HCT116 (cell line): Measurements from ENCODE around the gene SMIM10L2A. TPM values are rescaled to one million over a fixed set of nuclear protein-coding genes. Genes with fewer than 3 reads are reported as not detected.
A peak's percentile ranks its signal among the peaks of the same experiment; 100 is the strongest.

ENCODE experiments used
- ATAC-seq: fragments of 200-7000 bp; cut with Tn5 transposase; 2 replicates; pipeline ENCODE4 v1.9.1; 2020; ENCODE audit warnings: mild to moderate bottlenecking, moderate library complexity
- BruUV-seq: library from RNA; stranded (reverse); fragments of 400-500 nt; replicated peaks from 2 replicates; lab custom pipeline; 2021; lab: Mats Ljungman, UMichigan
- CTCF ChIA-PET: fragments of 300-600 bp; sonication (Branson Sonifier 250); formaldehyde crosslinking; loops from one replicate; lab custom pipeline; 2021; ENCODE audit warnings: antibody characterized with exemption; lab: Charles Lee
- POLR2A ChIA-PET: fragments of 300-600, 350-600 bp; sonication (Branson Sonifier 250); formaldehyde crosslinking; loops from one replicate; lab custom pipeline; 2021; ENCODE audit warnings: antibody characterized with exemption; lab: Charles Lee
- RAD21 ChIA-PET, 2 experiments: fragments of 300-600 bp; sonication (Branson Sonifier 250); formaldehyde crosslinking; loops; one replicate each; lab custom pipeline; 2023; ENCODE audit warnings: low total read pairs in 2 of 2; ENCODE audit not compliant: uncharacterized antibody in 2 of 2, unreplicated experiment in 2 of 2, low non-redundant PET in 1 of 2; lab: Charles Lee
- DNase-seq: peaks from one replicate; pipeline ENCODE4 v3.0.0-alpha.2; 2010; ENCODE audit warnings: low read depth, low spot score
- H2AFZ ChIP-seq: fragments of 200-600 bp; shearing (Covaris generic), sonication (generic); 2 replicates; pipeline ENCODE4 v1.6.1; 2017; ENCODE audit warnings: low read depth, mixed run types, mixed read lengths, antibody characterized with exemption, low read length; ENCODE audit not compliant: poor library complexity, severe bottlenecking
- H3K27ac ChIP-seq: 2 replicates; pipeline ENCODE4 v1.5.1; 2012; ENCODE audit warnings: low read depth, low read length
- H3K27me3 ChIP-seq: fragments of 200-600 bp; sonication (generic); 2 replicates; pipeline ENCODE4 v1.6.1; 2016; ENCODE audit warnings: mixed run types, low read length, mixed read lengths; ENCODE audit not compliant: insufficient read depth
- H3K36me3 ChIP-seq, 2 experiments: fragments of 200-500 bp in 1 of 2; fragments of 200-600 bp in 1 of 2; sonication (Bioruptor generic) in 1 of 2; sonication (generic) in 1 of 2; 2 replicates each; pipeline versions ENCODE4 v1.5.1 to v1.6.1; 2014 to 2016; ENCODE audit warnings: low read length in 2 of 2, inconsistent platforms in 1 of 2, mixed read lengths in 1 of 2, mixed run types in 1 of 2; ENCODE audit not compliant: insufficient read depth in 2 of 2, control insufficient read depth in 1 of 2
- H3K4me1 ChIP-seq, 2 experiments: fragments of 200-600 bp in 1 of 2; sonication (generic) in 1 of 2; 2 replicates each; pipeline versions ENCODE4 v1.5.1 to v1.6.1; 2012 to 2017; ENCODE audit warnings: low read length in 2 of 2, inconsistent platforms in 1 of 2, mild to moderate bottlenecking in 1 of 2, mixed read lengths in 1 of 2, mixed run types in 1 of 2, moderate library complexity in 1 of 2; ENCODE audit not compliant: insufficient read depth in 2 of 2, control insufficient read depth in 1 of 2
- H3K4me2 ChIP-seq: fragments of 200-600 bp; sonication (generic); 2 replicates; pipeline ENCODE4 v1.6.1; 2017; ENCODE audit warnings: mixed run types, low read length, mixed read lengths
- H3K4me3 ChIP-seq, 2 experiments: fragments of 200-600 bp in 1 of 2; sonication (generic) in 1 of 2; replicated peaks in 1 of 2; 2 replicates each; pipeline ENCODE4 v1.5.1; 2011 to 2016; ENCODE audit warnings: low read length in 2 of 2, control low read depth in 1 of 2, low read depth in 1 of 2, mild to moderate bottlenecking in 1 of 2, mixed read lengths in 1 of 2, mixed run types in 1 of 2
- H3K79me2 ChIP-seq: fragments of 200-600 bp; sonication (generic); 2 replicates; pipeline ENCODE4 v1.6.1; 2017; ENCODE audit warnings: mild to moderate bottlenecking, mixed run types, low read length, moderate library complexity, mixed read lengths; ENCODE audit not compliant: insufficient read depth
- H3K9ac ChIP-seq: fragments of 200-600 bp; sonication (generic); 2 replicates; pipeline ENCODE4 v1.6.1; 2016; ENCODE audit warnings: low read length, mixed read lengths
- H3K9me2 ChIP-seq: fragments of 200-600 bp; sonication (generic), shearing (Covaris generic); 2 replicates; pipeline ENCODE4 v1.6.1; 2017; ENCODE audit warnings: mixed run types, mild to moderate bottlenecking, moderate library complexity; ENCODE audit not compliant: insufficient read depth
- H3K9me3 ChIP-seq, 2 experiments: fragments of 200-500 bp in 1 of 2; fragments of 200-600 bp in 1 of 2; sonication (Bioruptor generic) in 1 of 2; sonication (generic) in 1 of 2; 2 replicates each; pipeline ENCODE4 v1.6.1; 2014 to 2017; ENCODE audit warnings: low read length in 2 of 2, mixed read lengths in 2 of 2, inconsistent platforms in 1 of 2, low read depth in 1 of 2, mild to moderate bottlenecking in 1 of 2, mixed run types in 1 of 2, moderate library complexity in 1 of 2; ENCODE audit not compliant: control insufficient read depth in 1 of 2, insufficient read depth in 1 of 2
- H4K20me1 ChIP-seq: fragments of 200-600 bp; sonication (generic), shearing (Covaris generic); 2 replicates; pipeline ENCODE4 v1.6.1; 2017; ENCODE audit warnings: mixed run types, mild to moderate bottlenecking, moderate library complexity; ENCODE audit not compliant: insufficient read depth
- ATF3 ChIP-seq: IDR thresholded peaks from 2 replicates; pipeline ENCODE4 v1.6.1; 2012
- CBX3 ChIP-seq: IDR thresholded peaks from 2 replicates; pipeline ENCODE4 v1.6.1; 2012; ENCODE audit warnings: low read depth
- CEBPB ChIP-seq: IDR thresholded peaks from 2 replicates; pipeline ENCODE4 v1.6.1; 2012; ENCODE audit warnings: low read depth
- ELF1 ChIP-seq: IDR thresholded peaks from 2 replicates; pipeline ENCODE4 v1.6.1; 2012; ENCODE audit warnings: low read depth, borderline replicate concordance
- EZH2 ChIP-seq: fragments of 200-600 bp; sonication (generic); IDR thresholded peaks from 2 replicates; pipeline ENCODE4 v1.6.1; 2017; ENCODE audit warnings: antibody characterized with exemption, mixed run types
- EZH2phosphoT487 ChIP-seq: fragments of 200-600 bp; IDR thresholded peaks from 2 replicates; pipeline ENCODE4 v1.6.1; 2018; ENCODE audit warnings: antibody characterized with exemption, borderline replicate concordance
- FOSL1 ChIP-seq: IDR thresholded peaks from 2 replicates; pipeline ENCODE4 v1.6.1; 2012; ENCODE audit warnings: low read depth
- JUND ChIP-seq: IDR thresholded peaks from 2 replicates; pipeline ENCODE4 v1.6.1; 2012
- POLR2A ChIP-seq: IDR thresholded peaks from 2 replicates; pipeline ENCODE4 v1.7.0; 2011; ENCODE audit warnings: borderline replicate concordance; ENCODE audit not compliant: insufficient read depth, insufficient read length; ENCODE audit errors: extremely low read depth
- POLR2AphosphoS5 ChIP-seq: IDR thresholded peaks from 2 replicates; pipeline ENCODE4 v1.6.1; 2011; ENCODE audit warnings: mild to moderate bottlenecking, low read depth, low read length, moderate library complexity
- RAD21 ChIP-seq: IDR thresholded peaks from 2 replicates; pipeline ENCODE4 v1.6.1; 2012; ENCODE audit warnings: low read depth, mild to moderate bottlenecking
- REST ChIP-seq: IDR thresholded peaks from 2 replicates; pipeline ENCODE4 v1.6.1; 2012; ENCODE audit warnings: low read depth
- SIN3A ChIP-seq: IDR thresholded peaks from 2 replicates; pipeline ENCODE4 v1.6.1; 2012; ENCODE audit warnings: low read depth
- SP1 ChIP-seq: IDR thresholded peaks from 2 replicates; pipeline ENCODE4 v1.6.1; 2012; ENCODE audit warnings: low read depth
- SRF ChIP-seq: IDR thresholded peaks from 2 replicates; pipeline ENCODE4 v1.6.1; 2012; ENCODE audit warnings: low read depth
- TCF7L2 ChIP-seq: IDR thresholded peaks from 2 replicates; pipeline ENCODE4 v1.7.0; 2011; ENCODE audit warnings: borderline replicate concordance, inconsistent platforms; ENCODE audit not compliant: insufficient read depth, insufficient read length; ENCODE audit errors: extremely low read depth
- YY1 ChIP-seq: IDR thresholded peaks from 2 replicates; pipeline ENCODE4 v1.6.1; 2011; ENCODE audit warnings: low read length, low read depth, moderate library complexity, mild to moderate bottlenecking; ENCODE audit not compliant: insufficient replicate concordance; ENCODE audit errors: extremely low read depth
- ZFX ChIP-seq: fragments of 450-650 bp; IDR thresholded peaks from 2 replicates; pipeline ENCODE4 v1.6.1; 2017
- intact Hi-C: fragments of 100-400 bp; cut with micrococcal nuclease; formaldehyde crosslinking; loops from 2 replicates; pipeline ENCODE4 v1.10.0; 2022
- total RNA-seq: library from RNA; stranded (reverse); gene quantifications from one replicate; pipeline ENCODE4 v1.2.1, GENCODE V29; 2021; ENCODE audit not compliant: unreplicated experiment

SMIM10L2A gene
- total RNA-seq, 1 experiment from 2014 or later = 1.5 TPM

DNA sequence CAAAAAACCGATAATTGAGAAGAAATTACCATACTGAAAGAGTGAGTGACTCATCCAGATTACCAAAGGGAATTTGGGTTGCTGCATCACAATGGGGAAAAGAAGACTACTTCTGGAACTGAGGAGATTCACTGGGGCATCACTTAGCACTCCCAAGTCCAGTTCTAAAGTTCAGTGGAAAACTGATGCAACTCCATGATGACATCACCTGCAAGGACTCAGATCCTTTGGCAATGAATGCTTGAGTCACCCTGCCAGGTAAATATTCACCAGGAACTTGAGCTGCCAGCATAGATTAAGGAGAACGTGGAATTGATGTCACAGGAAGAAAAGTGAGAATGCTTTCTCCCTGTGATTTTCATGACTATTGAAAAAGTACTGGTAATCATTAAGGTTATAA is 32.0 kb upstream of the SMIM10L2A start:
- TF ChIP-seq POLR2A (no peak), ATF3 (peak; percentile 91), FOSL1 (peak; percentile 63), SP1 (peak; percentile 65), TCF7L2 (no peak), RAD21 (no peak), SRF (no peak), CBX3 (no peak), YY1 (no peak), REST (no peak), SIN3A (no peak; the same call in 1 of the 2 replicates), EZH2 (no peak), ELF1 (no peak), EZH2phosphoT487 (no peak), JUND (peak; percentile 72), CEBPB (peak; percentile 95), ZFX (no peak), POLR2AphosphoS5 (peak; percentile 25; the same call in 1 of the 2 replicates)
- Histone ChIP-seq H3K9me2 (no peaks in the 10 kb centered on the region), H3K27me3 (no peaks in the 10 kb centered on the region), H2AFZ (no peak overlapping the region), H3K9ac (no peak overlapping the region), H3K4me2 (peak overlapping the region; percentile 35; the same call in 1 of the 2 replicates), H3K4me3 (no peak overlapping the region), H4K20me1 (no peaks in the 10 kb centered on the region), H3K36me3 (no peaks in the 10 kb centered on the region), H3K79me2 (no peaks in the 10 kb centered on the region), H3K9me3 (no peaks in the 10 kb centered on the region), H3K27ac (no peak overlapping the region), H3K4me1 (peaks cover 0 to 8% of the 10 kb centered on the region in 2 experiments; a peak in 2 of 4 replicates)
- BruUV-seq = no TSS peak
- intact Hi-C loops = no loop called here
- ATAC-seq (no peak), DNase-seq (peak; percentile 75)
- ChIA-PET RAD21 (no interaction called here), CTCF (no interaction called here), POLR2A (interaction anchor here (1.1 kb wide), 1 partner anchor 32 kb away, joined by 3 read pairs; the partner anchor contains the start of gene SMIM10L2A)
